SK-N-SH (cell line): Measurements from ENCODE around the gene TSSK3. TPM values are rescaled to one million over a fixed set of nuclear protein-coding genes. Genes with fewer than 3 reads are reported as not detected.

Experiments used
- CTCF ChIA-PET: fragments of 300-600, 350-600 bp; formaldehyde crosslinking; extraction: SDS; loops from one replicate; lab custom pipeline; 2021; lab: Yijun Ruan, JAX
- POLR2A ChIA-PET: fragments of 350-600 bp; sonication (Branson Sonifier 250); formaldehyde crosslinking; extraction: SDS; loops from one replicate; lab custom pipeline; 2020; ENCODE audit warnings: antibody characterized with exemption, inconsistent platforms; lab: Yijun Ruan, JAX
- DNase-seq: peaks from one replicate; pipeline ENCODE4 v3.0.0; 2012
- H2AFZ ChIP-seq: fragments of 200-600 bp; sonication (generic); 2 replicates; pipeline ENCODE4 v1.8.1; 2016; ENCODE audit warnings: antibody characterized with exemption, mild to moderate bottlenecking, low read depth
- H3F3A ChIP-seq: fragments of 200-600 bp; sonication (generic); replicated peaks from 2 replicates; pipeline ENCODE3; 2016; ENCODE audit warnings: antibody characterized with exemption, mild to moderate bottlenecking; ENCODE audit not compliant: insufficient read depth
- H3K27ac ChIP-seq, 2 experiments: fragments of 200-500 bp in 1 of 2; fragments of 200-600 bp in 1 of 2; sonication (Bioruptor generic) in 1 of 2; sonication (generic), shearing (Covaris generic) in 1 of 2; 2 replicates each; pipeline versions ENCODE4 v1.5.1 to v1.6.1; 2014 to 2016; ENCODE audit warnings: low read depth in 2 of 2, inconsistent platforms in 1 of 2, low read length in 1 of 2, mild to moderate bottlenecking in 1 of 2, mixed read lengths in 1 of 2
- H3K27me3 ChIP-seq: fragments of 200-600 bp; sonication (generic), shearing (Covaris generic); 2 replicates; pipeline ENCODE4 v1.6.1; 2016; ENCODE audit warnings: mixed run types; ENCODE audit not compliant: insufficient read depth
- H3K36me3 ChIP-seq, 2 experiments: fragments of 200-500 bp in 1 of 2; fragments of 200-600 bp in 1 of 2; sonication (Bioruptor generic) in 1 of 2; sonication (generic) in 1 of 2; replicated peaks in 1 of 2; 2 replicates each; pipeline versions ENCODE3 to v1.5.1; 2014 to 2016; ENCODE audit warnings: low read length in 1 of 2, mild to moderate bottlenecking in 1 of 2; ENCODE audit not compliant: insufficient read depth in 2 of 2, control insufficient read depth in 1 of 2
- H3K4me1 ChIP-seq, 2 experiments: fragments of 200-500 bp in 1 of 2; fragments of 200-600 bp in 1 of 2; sonication (Bioruptor generic) in 1 of 2; sonication (generic), shearing (Covaris generic) in 1 of 2; 2 replicates each; pipeline versions ENCODE4 v1.5.1 to v1.6.1; 2014 to 2016; ENCODE audit warnings: low read depth in 1 of 2, low read length in 1 of 2, mixed run types in 1 of 2; ENCODE audit not compliant: insufficient read depth in 2 of 2, control insufficient read depth in 1 of 2
- H3K4me2 ChIP-seq: fragments of 200-600 bp; sonication (generic), shearing (Covaris generic); 2 replicates; pipeline ENCODE4 v1.6.1; 2017; ENCODE audit warnings: mixed run types
- H3K4me3 ChIP-seq, 2 experiments: fragments of 200-500 bp in 1 of 2; fragments of 200-600 bp in 1 of 2; sonication (Bioruptor generic) in 1 of 2; sonication (generic), shearing (Covaris generic) in 1 of 2; 2 replicates each; pipeline versions ENCODE4 v1.5.1 to v1.8.1; 2014 to 2016; ENCODE audit warnings: low read depth in 2 of 2, inconsistent platforms in 1 of 2, low read length in 1 of 2, mild to moderate bottlenecking in 1 of 2, mixed read lengths in 1 of 2, moderate library complexity in 1 of 2
- H3K79me2 ChIP-seq: fragments of 200-600 bp; sonication (generic); 2 replicates; pipeline ENCODE4 v1.8.1; 2017; ENCODE audit warnings: mild to moderate bottlenecking; ENCODE audit not compliant: insufficient read depth
- H3K9ac ChIP-seq: fragments of 200-600 bp; sonication (generic); 2 replicates; pipeline ENCODE4 v1.6.1; 2017; ENCODE audit warnings: mixed run types
- H3K9me2 ChIP-seq: fragments of 200-600 bp; sonication (generic); 2 replicates; pipeline ENCODE4 v1.6.1; 2017; ENCODE audit warnings: mixed run types
- H3K9me3 ChIP-seq: fragments of 200-600 bp; sonication (generic); 2 replicates; pipeline ENCODE4 v1.6.1; 2017; ENCODE audit warnings: mixed run types, mild to moderate bottlenecking, moderate library complexity
- H4K20me1 ChIP-seq: fragments of 200-600 bp; sonication (generic); 2 replicates; pipeline ENCODE4 v1.6.1; 2017; ENCODE audit warnings: mild to moderate bottlenecking, mixed run types; ENCODE audit not compliant: insufficient read depth
- FOXJ3 ChIP-seq: sonication (generic); formaldehyde crosslinking; IDR thresholded peaks from 2 replicates; pipeline ENCODE4 v1.5.1; 2020; ENCODE audit warnings: mild to moderate bottlenecking, missing genetic modification reagents
- IRF3 ChIP-seq: fragments of 150-350 bp; IDR thresholded peaks from 2 replicates; pipeline ENCODE4 v1.6.1; 2016; ENCODE audit warnings: mild to moderate bottlenecking, low read depth, low read length
- JUND ChIP-seq: IDR thresholded peaks from 2 replicates; pipeline ENCODE4 v1.4.0; 2012
- MXI1 ChIP-seq: IDR thresholded peaks from 2 replicates; pipeline ENCODE4 v1.6.1; 2012; ENCODE audit warnings: mild to moderate bottlenecking, low read depth, low read length, improper control_type of control experiment
- NFIC ChIP-seq: IDR thresholded peaks from 2 replicates; pipeline ENCODE4 v1.4.0; 2012; ENCODE audit warnings: borderline replicate concordance
- RAD21 ChIP-seq: IDR thresholded peaks from 2 replicates; pipeline ENCODE4 v1.6.1; 2012; ENCODE audit warnings: mild to moderate bottlenecking, low read length
- REST ChIP-seq: IDR thresholded peaks from 2 replicates; pipeline ENCODE4 v1.6.1; 2012; ENCODE audit warnings: mild to moderate bottlenecking, low read depth, low read length, moderate library complexity
- TEAD4 ChIP-seq: IDR thresholded peaks from 2 replicates; pipeline ENCODE4 v1.4.0; 2012; ENCODE audit warnings: mild to moderate bottlenecking, borderline replicate concordance; ENCODE audit not compliant: insufficient read depth
- ZBTB33 ChIP-seq: IDR thresholded peaks from 2 replicates; pipeline ENCODE4 v1.4.0; 2012; ENCODE audit warnings: low read depth, borderline replicate concordance
- WGBS: methylation state at CpG from one replicate; pipeline ENCODE4 v1.1.6; 2017; ENCODE audit warnings: low lambda C conversion rate; 5-methylcytosine and 5-hydroxymethylcytosine counted together
- polyA plus RNA-seq, 3 experiments: library from polyadenylated mRNA; depleted of rRNA; stranded (reverse); fragments of >200 nt; gene quantifications; 2 replicates each; pipeline ENCODE4 v1.2.3, GENCODE V29; 2012

Gene TSSK3
- polyA plus RNA-seq, 1 of the 3 experiments (the other 2 are of a cell fraction), result 0.28 TPM

GRCh38 chr1:32331549-32331948 is 30.8 kb upstream of the TSSK3 start (continued):
- no peak for TF ChIP-seq ZBTB33
- no peak for TF ChIP-seq IRF3
- TF ChIP-seq JUND, result no peak
- TF ChIP-seq RAD21, result no peak
- no peak for TF ChIP-seq TEAD4
- TF ChIP-seq REST, result no peak
- no peak for TF ChIP-seq FOXJ3 (CRISPR knock-in tag)
- no peak for TF ChIP-seq NFIC

- Histone ChIP-seq H3K9me3 (no peaks in the 10 kb centered on the region), H3K36me3 (peaks cover 28 to 63% of the 10 kb centered on the region in 2 experiments), H3K4me1 (peaks cover 8 to 31% of the 10 kb centered on the region in 2 experiments; a peak in 3 of 4 replicates), H4K20me1 (peaks cover 39% of the 10 kb centered on the region), H2AFZ (no peak overlapping the region), H3F3A (peaks cover 30% of the 10 kb centered on the region), H3K27me3 (no peaks in the 10 kb centered on the region), H3K27ac (peak overlapping the region in 1 of 2 experiments; percentile 28; a peak in 1 of 4 replicates), H3K79me2 (peaks cover 44% of the 10 kb centered on the region), H3K9me2 (no peaks in the 10 kb centered on the region), H3K9ac (no peak overlapping the region), H3K4me2 (no peak overlapping the region), H3K4me3 (no peak overlapping the region)
- TF ChIP-seq MXI1, result no peak
- ChIA-PET POLR2A (interaction anchor here (0.6 to 1.8 kb wide), 7 partner anchors 11 to 116 kb away, joined by 3 to 7 read pairs (median 3); no protein-coding TSS in a partner anchor), CTCF (interaction anchor here (1.0 to 3.0 kb wide), 5 partner anchors 11 to 116 kb away, joined by 3 to 7 read pairs (median 4); no protein-coding TSS in a partner anchor)
- no peak for DNase-seq
- 100% methylated on average over 3 of the region's 3 CpGs for WGBS
Observed at GRCh38 chr1:32332290-32333079, 29.9 kb upstream of the TSSK3 start.
